Loucy (cell line): Measurements from ENCODE around the gene NCBP1.

ENCODE experiments used
- H2AFZ ChIP-seq: fragments of 200-600 bp; sonication (generic); 2 replicates; pipeline ENCODE4 v1.6.0; 2016; ENCODE audit warnings: antibody characterized with exemption, mild to moderate bottlenecking, low read length, moderate library complexity
- H3F3A ChIP-seq: fragments of 200-600 bp; 2 replicates; pipeline ENCODE4 v1.6.0; 2016; ENCODE audit warnings: antibody characterized with exemption, low read depth, mild to moderate bottlenecking
- H3K27me3 ChIP-seq: fragments of 200-600 bp; sonication (generic); 2 replicates; pipeline ENCODE4 v1.6.1; 2014; ENCODE audit warnings: low read length, mild to moderate bottlenecking; ENCODE audit not compliant: insufficient read depth, poor library complexity, severe bottlenecking
- H3K36me3 ChIP-seq: fragments of 200-600 bp; sonication (generic); 2 replicates; pipeline ENCODE4 v1.6.1; 2016; ENCODE audit warnings: low read length; ENCODE audit not compliant: insufficient read depth
- H3K4me1 ChIP-seq: fragments of 200-600 bp; sonication (generic); 2 replicates; pipeline ENCODE4 v1.5.1; 2014; ENCODE audit warnings: low read length, mild to moderate bottlenecking; ENCODE audit not compliant: insufficient read depth, poor library complexity, severe bottlenecking
- H3K4me2 ChIP-seq: fragments of 200-600 bp; sonication (generic); 2 replicates; pipeline ENCODE4 v1.6.0; 2014; ENCODE audit warnings: antibody characterized with exemption, low read length, low read depth, mild to moderate bottlenecking; ENCODE audit not compliant: poor library complexity, severe bottlenecking
- H3K4me3 ChIP-seq: fragments of 200-600 bp; sonication (generic); 2 replicates; pipeline ENCODE4 v1.5.1; 2014; ENCODE audit warnings: low read length, mild to moderate bottlenecking, mixed read lengths; ENCODE audit not compliant: poor library complexity, severe bottlenecking
- H3K79me2 ChIP-seq: fragments of 200-600 bp; sonication (generic); 2 replicates; pipeline ENCODE4 v1.6.1; 2014; ENCODE audit warnings: low read length; ENCODE audit not compliant: insufficient read depth
- H3K9ac ChIP-seq: fragments of 200-600 bp; sonication (generic); 2 replicates; pipeline ENCODE4 v1.6.0; 2014; ENCODE audit warnings: mild to moderate bottlenecking, low read depth, low read length, moderate library complexity; ENCODE audit not compliant: poor library complexity, severe bottlenecking
- H3K9me2 ChIP-seq: fragments of 200-600 bp; sonication (generic); replicated peaks from 2 replicates; pipeline ENCODE4 v1.6.1; 2016; ENCODE audit warnings: low read depth, low read length, mixed read lengths
- H3K9me3 ChIP-seq: fragments of 200-600 bp; sonication (generic); 2 replicates; pipeline ENCODE4 v1.6.1; 2014; ENCODE audit warnings: mild to moderate bottlenecking, antibody characterized with exemption, low read length, low read depth; ENCODE audit not compliant: insufficient read depth
- H4K20me1 ChIP-seq: fragments of 200-600 bp; sonication (generic); 2 replicates; pipeline ENCODE4 v1.6.0; 2014; ENCODE audit warnings: antibody characterized with exemption, low read length, mild to moderate bottlenecking; ENCODE audit not compliant: insufficient read depth, poor library complexity, severe bottlenecking
- CTCF ChIP-seq: fragments of 200-600 bp; sonication (generic); conservative IDR thresholded peaks from 2 replicates; pipeline ENCODE4 v1.5.1; 2014; ENCODE audit warnings: mild to moderate bottlenecking, antibody characterized with exemption, low read length
- EZH2phosphoT487 ChIP-seq: fragments of 200-600 bp; IDR thresholded peaks from 2 replicates; pipeline ENCODE4 v1.6.1; 2018; ENCODE audit warnings: antibody characterized with exemption, mild to moderate bottlenecking, moderate library complexity, borderline replicate concordance

The NCBP1 gene

GRCh38 chr9:97670586-97670985 lies 37.0 kb downstream of the NCBP1 start:
- Histone ChIP-seq H3K9me3 (no peaks in the 10 kb centered on the region), H3K36me3 (peaks cover 96% of the 10 kb centered on the region; the same call in 1 of the 2 replicates), H4K20me1 (no peaks in the 10 kb centered on the region), H3F3A (no peaks in the 10 kb centered on the region), H3K4me2 (no peak overlapping the region), H3K9me2 (no peaks in the 10 kb centered on the region), H3K9ac (no peak overlapping the region), H3K4me1 (no peaks in the 10 kb centered on the region), H3K79me2 (no peaks in the 10 kb centered on the region), H2AFZ (no peak overlapping the region), H3K4me3 (no peak overlapping the region), H3K27me3 (no peaks in the 10 kb centered on the region)
- no peak for TF ChIP-seq CTCF
- no peak for TF ChIP-seq EZH2phosphoT487

- no peaks in the 10 kb centered on the region for H4K20me1 ChIP-seq
- H3K4me2 ChIP-seq = no peak overlapping the region
- no peak overlapping the region for H3K4me3 ChIP-seq
- H3K9me3 ChIP-seq = no peaks in the 10 kb centered on the region
- no peak overlapping the region for H2AFZ ChIP-seq
- no peak overlapping the region for H3K9ac ChIP-seq
- H3F3A ChIP-seq = no peaks in the 10 kb centered on the region
- TF ChIP-seq CTCF = no peak
- no peak for TF ChIP-seq EZH2phosphoT487
- H3K9me2 ChIP-seq = no peaks in the 10 kb centered on the region
- H3K27me3 ChIP-seq = no peaks in the 10 kb centered on the region
- no peaks in the 10 kb centered on the region for H3K4me1 ChIP-seq
- peaks cover 92% of the 10 kb centered on the region; the same call in 1 of the 2 replicates for H3K36me3 ChIP-seq
- no peaks in the 10 kb centered on the region for H3K79me2 ChIP-seq
Measured at GRCh38 chr9:97672403-97672802, 38.8 kb downstream of the NCBP1 start.

DNA sequence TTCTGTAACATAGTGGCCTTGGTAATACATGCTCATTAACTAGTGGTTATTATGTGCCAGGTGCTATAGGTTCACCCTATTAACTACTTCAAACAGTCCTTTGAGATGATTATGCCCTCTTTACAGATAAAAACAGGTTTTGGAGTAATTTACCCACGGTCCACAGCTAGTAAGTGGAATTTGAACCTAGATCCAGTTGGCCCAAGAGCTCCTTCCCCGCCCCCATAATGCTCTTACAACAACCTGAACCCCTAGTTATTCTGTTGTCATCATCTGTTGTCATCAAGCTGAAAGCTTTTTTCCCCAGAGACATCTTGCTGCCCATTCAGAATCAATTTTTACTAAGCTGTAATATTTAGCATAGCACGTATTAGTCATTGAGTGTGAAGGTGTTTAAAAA lies 40.3 kb downstream of the NCBP1 start:
- H3F3A ChIP-seq = no peaks in the 10 kb centered on the region
- no peak overlapping the region for H3K9ac ChIP-seq
- H3K27me3 ChIP-seq = no peaks in the 10 kb centered on the region
- no peaks in the 10 kb centered on the region for H3K9me2 ChIP-seq
- H2AFZ ChIP-seq = no peak overlapping the region
- H3K36me3 ChIP-seq = peaks cover 77% of the 10 kb centered on the region; the same call in 1 of the 2 replicates
- TF ChIP-seq EZH2phosphoT487 (no peak), CTCF (no peak)
- H3K9me3 ChIP-seq = no peaks in the 10 kb centered on the region
- H3K4me1 ChIP-seq = no peaks in the 10 kb centered on the region
- no peaks in the 10 kb centered on the region for H3K79me2 ChIP-seq
- no peaks in the 10 kb centered on the region for H4K20me1 ChIP-seq
- H3K4me3 ChIP-seq = no peak overlapping the region
- no peak overlapping the region for H3K4me2 ChIP-seq
